K562 (cell line): ENCODE data around the gene ZNF385C. TPM values are rescaled to one million over a fixed set of nuclear protein-coding genes. Genes with fewer than 3 reads are reported as not detected.

ENCODE experiments used
- FOXJ3 ChIP-seq: sonication (generic); formaldehyde crosslinking; IDR thresholded peaks from 2 replicates; pipeline ENCODE4 v1.4.0; 2020; ENCODE audit warnings: mild to moderate bottlenecking, missing genetic modification reagents
- MGA ChIP-seq: fragments of 450-650 bp; IDR thresholded peaks from 2 replicates; pipeline ENCODE4 v1.6.1; 2016; ENCODE audit warnings: mild to moderate bottlenecking, moderate library complexity
- MTF1 ChIP-seq: fragments of 250-450 bp; sonication (Bioruptor Pico); IDR thresholded peaks from 2 replicates; pipeline ENCODE4 v1.9.0; 2021; ENCODE audit warnings: moderate library complexity, mild to moderate bottlenecking, inconsistent platforms, borderline replicate concordance
- MYBL2 ChIP-seq, 2 experiments: fragments of 450-650 bp in 1 of 2; sonication (generic) in 1 of 2; formaldehyde crosslinking in 1 of 2; IDR thresholded peaks; 2 replicates each; pipeline versions ENCODE4 v1.6.1 to v1.8.1; 2017 to 2022; ENCODE audit warnings: borderline replicate concordance in 1 of 2, inconsistent platforms in 1 of 2, low read depth in 1 of 2, mild to moderate bottlenecking in 1 of 2, missing genetic modification reagents in 1 of 2, moderate library complexity in 1 of 2
- NFE2 ChIP-seq: IDR thresholded peaks from 2 replicates; pipeline ENCODE4 v1.6.1; 2014; ENCODE audit warnings: antibody characterized with exemption, low read depth
- NFYB ChIP-seq: IDR thresholded peaks from 2 replicates; pipeline ENCODE4 v1.6.1; 2011; ENCODE audit warnings: mild to moderate bottlenecking, moderate library complexity; ENCODE audit not compliant: insufficient read length; ENCODE audit errors: extremely low read depth
- TAF9B ChIP-seq: fragments of 450-650 bp; IDR thresholded peaks from 2 replicates; pipeline ENCODE4 v1.6.1; 2018; ENCODE audit warnings: mild to moderate bottlenecking; ENCODE audit not compliant: partially characterized antibody
- TFAM ChIP-seq: fragments of 250-450 bp; sonication (Bioruptor Pico); conservative IDR thresholded peaks from 2 replicates; pipeline ENCODE4 v1.5.0; 2021; ENCODE audit warnings: mild to moderate bottlenecking, moderate library complexity
- ZNF518B ChIP-seq: fragments of 250-450 bp; sonication (Bioruptor Pico); IDR thresholded peaks from 2 replicates; pipeline ENCODE4 v1.5.0; 2021; ENCODE audit warnings: mild to moderate bottlenecking, moderate library complexity
- polyA plus RNA-seq, 8 experiments: library from polyadenylated mRNA; depleted of rRNA in 4 of 8; stranded (reverse) in 5 of 8; unstranded in 3 of 8; fragments of >200 nt; fragmentation: Nextera tagmentation in 2 of 8; fragmentation: Illumina TruSeq in 1 of 8; extraction: Ambion mirVana in 2 of 8; extraction: Trizol in 1 of 8; gene quantifications; 2 replicates each; pipeline versions ENCODE4 v1.2.1 to v1.2.3, GENCODE V29; 2011 to 2014; ENCODE audit warnings: inconsistent platforms in 1 of 8, missing spikeins in 1 of 8
- total RNA-seq, 7 experiments: library from RNA; depleted of rRNA in 6 of 7; stranded (reverse); fragments of >200 nt in 6 of 7; fragmentation: Illumina TruSeq in 2 of 7; extraction: Trizol in 2 of 7; gene quantifications; 2 replicates each; pipeline versions ENCODE4 v1.2.1 to v1.2.3, GENCODE V29; 2011 to 2021; ENCODE audit warnings: low replicate concordance in 1 of 7
- TF ChIP-seq, protein P1 (sequence below): fragments of 250-450 bp; sonication (Bioruptor Pico); IDR thresholded peaks from 2 replicates; pipeline ENCODE4 v1.5.0; 2020; ENCODE audit warnings: mild to moderate bottlenecking, borderline replicate concordance

ZNF385C gene
- total and polyA plus RNA-seq, 9 of the 15 experiments (the other 6 are each of a cell fraction or from before 2014, with no cell fraction given): 0.03 to 0.35 (median 0.18) TPM; not detected in 1

- TF ChIP-seq MGA: no peak
- TF ChIP-seq ZNF518B (CRISPR knock-in tag): no peak
- TF ChIP-seq MTF1: no peak
- TF ChIP-seq TAF9B: no peak
- no peak for TF ChIP-seq TFAM (CRISPR knock-in tag)
- no peak for TF ChIP-seq NFYB
- TF ChIP-seq, protein P1, sequence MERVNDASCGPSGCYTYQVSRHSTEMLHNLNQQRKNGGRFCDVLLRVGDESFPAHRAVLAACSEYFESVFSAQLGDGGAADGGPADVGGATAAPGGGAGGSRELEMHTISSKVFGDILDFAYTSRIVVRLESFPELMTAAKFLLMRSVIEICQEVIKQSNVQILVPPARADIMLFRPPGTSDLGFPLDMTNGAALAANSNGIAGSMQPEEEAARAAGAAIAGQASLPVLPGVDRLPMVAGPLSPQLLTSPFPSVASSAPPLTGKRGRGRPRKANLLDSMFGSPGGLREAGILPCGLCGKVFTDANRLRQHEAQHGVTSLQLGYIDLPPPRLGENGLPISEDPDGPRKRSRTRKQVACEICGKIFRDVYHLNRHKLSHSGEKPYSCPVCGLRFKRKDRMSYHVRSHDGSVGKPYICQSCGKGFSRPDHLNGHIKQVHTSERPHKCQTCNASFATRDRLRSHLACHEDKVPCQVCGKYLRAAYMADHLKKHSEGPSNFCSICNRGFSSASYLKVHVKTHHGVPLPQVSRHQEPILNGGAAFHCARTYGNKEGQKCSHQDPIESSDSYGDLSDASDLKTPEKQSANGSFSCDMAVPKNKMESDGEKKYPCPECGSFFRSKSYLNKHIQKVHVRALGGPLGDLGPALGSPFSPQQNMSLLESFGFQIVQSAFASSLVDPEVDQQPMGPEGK: no peak
- no peak for TF ChIP-seq NFE2
- no peak for TF ChIP-seq FOXJ3 (CRISPR knock-in tag)
- TF ChIP-seq MYBL2 (IDR thresholded peaks at IDR 0.05; ENCODE audit: low read depth): no peak
- TF ChIP-seq MYBL2 (CRISPR knock-in tag; IDR thresholded peaks at IDR 0.05; ENCODE audit: borderline replicate concordance): no peak
Measured at GRCh38 chr17:42131981-42132432, 33.7 kb upstream of the ZNF385C start (continued).
